Measurements from ENCODE around the gene WDR89.

DNA sequence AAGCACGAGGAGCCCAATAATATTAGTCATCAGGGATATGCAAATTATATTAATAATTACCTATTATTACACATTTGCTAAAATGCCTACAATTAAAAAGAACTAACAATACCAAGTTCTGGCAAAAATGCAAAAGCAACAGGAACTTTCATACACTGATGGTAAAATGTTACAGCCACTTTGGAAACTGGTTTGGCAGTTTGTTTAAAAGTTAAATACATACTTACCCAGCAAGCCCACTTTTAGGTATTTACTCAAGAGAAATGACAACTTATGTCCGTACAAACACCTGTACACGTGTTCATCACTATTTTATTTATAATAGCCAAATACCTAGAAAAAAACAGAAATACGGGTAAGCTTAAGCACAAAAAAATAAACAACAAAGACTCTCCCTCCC is 17.0 kb downstream of the WDR89 start:
- TF ChIP-seq, protein P1, sequence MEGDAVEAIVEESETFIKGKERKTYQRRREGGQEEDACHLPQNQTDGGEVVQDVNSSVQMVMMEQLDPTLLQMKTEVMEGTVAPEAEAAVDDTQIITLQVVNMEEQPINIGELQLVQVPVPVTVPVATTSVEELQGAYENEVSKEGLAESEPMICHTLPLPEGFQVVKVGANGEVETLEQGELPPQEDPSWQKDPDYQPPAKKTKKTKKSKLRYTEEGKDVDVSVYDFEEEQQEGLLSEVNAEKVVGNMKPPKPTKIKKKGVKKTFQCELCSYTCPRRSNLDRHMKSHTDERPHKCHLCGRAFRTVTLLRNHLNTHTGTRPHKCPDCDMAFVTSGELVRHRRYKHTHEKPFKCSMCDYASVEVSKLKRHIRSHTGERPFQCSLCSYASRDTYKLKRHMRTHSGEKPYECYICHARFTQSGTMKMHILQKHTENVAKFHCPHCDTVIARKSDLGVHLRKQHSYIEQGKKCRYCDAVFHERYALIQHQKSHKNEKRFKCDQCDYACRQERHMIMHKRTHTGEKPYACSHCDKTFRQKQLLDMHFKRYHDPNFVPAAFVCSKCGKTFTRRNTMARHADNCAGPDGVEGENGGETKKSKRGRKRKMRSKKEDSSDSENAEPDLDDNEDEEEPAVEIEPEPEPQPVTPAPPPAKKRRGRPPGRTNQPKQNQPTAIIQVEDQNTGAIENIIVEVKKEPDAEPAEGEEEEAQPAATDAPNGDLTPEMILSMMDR (IDR thresholded peaks at IDR 0.05 in 8 of 11, conservative IDR thresholded peaks at IDR 0.05 in 3 of 11) = no peak
- no peak for TF ChIP-seq POLR2A (IDR thresholded peaks at IDR 0.05)

All from spleen (tissue), 7 donors.